HEK293 (cell line): ENCODE data around the gene PROK2.

Experiments
- CTCF ChIA-PET: fragments of 350-600 bp; formaldehyde crosslinking; extraction: SDS; loops from one replicate; lab custom pipeline; 2021; ENCODE audit warnings: antibody characterized with exemption; lab: Yijun Ruan, JAX
- POLR2A ChIA-PET: fragments of 300-600 bp; formaldehyde crosslinking; extraction: SDS; loops from one replicate; lab custom pipeline; 2020; ENCODE audit warnings: antibody characterized with exemption, inconsistent platforms; lab: Yijun Ruan, JAX
- H3K27ac ChIP-seq: fragments of 200-500 bp; sonication (Bioruptor generic); 2 replicates; pipeline ENCODE4 v1.5.1; 2014; ENCODE audit warnings: low read depth, low read length, control low read depth, inconsistent platforms; ENCODE audit errors: extremely low read depth
- H3K36me3 ChIP-seq, 2 experiments: fragments of 200-500 bp in 1 of 2; sonication (Bioruptor generic) in 1 of 2; 1 replicate in 1 of 2; 2 replicates in 1 of 2; pipeline ENCODE4 v1.5.1; 2014 to 2017; ENCODE audit warnings: inconsistent platforms in 2 of 2, low read length in 2 of 2; ENCODE audit not compliant: control insufficient read depth in 2 of 2, insufficient read depth in 1 of 2
- H3K4me1 ChIP-seq: fragments of 200-500 bp; sonication (Bioruptor generic); 2 replicates; pipeline ENCODE4 v1.5.1; 2014; ENCODE audit warnings: mild to moderate bottlenecking, low read length, inconsistent platforms; ENCODE audit not compliant: control insufficient read depth, insufficient read depth
- H3K4me3 ChIP-seq: 2 replicates; pipeline ENCODE4 v1.5.1; 2011; ENCODE audit warnings: low read depth, mild to moderate bottlenecking, control low read depth, low read length, moderate library complexity
- H3K9me3 ChIP-seq: fragments of 200-500 bp; sonication (Bioruptor generic); 2 replicates; pipeline ENCODE4 v1.5.1; 2014; ENCODE audit warnings: low read depth, low read length, inconsistent platforms; ENCODE audit not compliant: control insufficient read depth, insufficient read depth
- EGR2 ChIP-seq: fragments of 450-650 bp; formaldehyde crosslinking; IDR thresholded peaks from 2 replicates; pipeline ENCODE4 v1.5.1; 2016; ENCODE audit warnings: low read depth, missing biosample characterization, missing genetic modification characterization
- GLI4 ChIP-seq: fragments of 450-650 bp; formaldehyde crosslinking; IDR thresholded peaks from 2 replicates; pipeline ENCODE4 v1.5.1; 2016; ENCODE audit warnings: missing biosample characterization, missing genetic modification characterization
- GLIS2 ChIP-seq: fragments of 450-650 bp; formaldehyde crosslinking; IDR thresholded peaks from 2 replicates; pipeline ENCODE4 v1.5.1; 2016; ENCODE audit warnings: missing biosample characterization, missing genetic modification characterization
- PBX3 ChIP-seq: sonication (generic); formaldehyde crosslinking; IDR thresholded peaks from 2 replicates; pipeline ENCODE4 v1.8.1; 2022; ENCODE audit warnings: mild to moderate bottlenecking, moderate library complexity, missing genetic modification reagents
- SETDB1 ChIP-seq: IDR thresholded peaks from one replicate; pipeline ENCODE4 v1.6.1; 2017; ENCODE audit warnings: mild to moderate bottlenecking, low read length, moderate library complexity, mixed read lengths; ENCODE audit not compliant: insufficient read length
- SP2 ChIP-seq: fragments of 450-650 bp; formaldehyde crosslinking; IDR thresholded peaks from 2 replicates; pipeline ENCODE4 v1.5.1; 2016; ENCODE audit warnings: missing biosample characterization, missing genetic modification characterization
- WT1 ChIP-seq: fragments of 450-650 bp; formaldehyde crosslinking; IDR thresholded peaks from 2 replicates; pipeline ENCODE4 v1.5.1; 2016; ENCODE audit warnings: missing biosample characterization, missing genetic modification characterization
- YY1 ChIP-seq: fragments of 450-650 bp; formaldehyde crosslinking; IDR thresholded peaks from 2 replicates; pipeline ENCODE4 v1.5.1; 2018; ENCODE audit warnings: missing biosample characterization, missing genetic modification characterization
- ZFP3 ChIP-seq: fragments of 450-650 bp; formaldehyde crosslinking; IDR thresholded peaks from 2 replicates; pipeline ENCODE4 v1.5.1; 2016; ENCODE audit warnings: low read depth, missing biosample characterization, missing genetic modification characterization
- ZNF138 ChIP-seq: fragments of 450-650 bp; formaldehyde crosslinking; IDR thresholded peaks from 2 replicates; pipeline ENCODE4 v1.5.1; 2016; ENCODE audit warnings: missing biosample characterization, missing genetic modification characterization, borderline replicate concordance
- ZNF157 ChIP-seq: fragments of 450-650 bp; formaldehyde crosslinking; IDR thresholded peaks from 2 replicates; pipeline ENCODE4 v1.5.1; 2016; ENCODE audit warnings: missing biosample characterization, missing genetic modification characterization
- ZNF23 ChIP-seq: fragments of 450-650 bp; formaldehyde crosslinking; IDR thresholded peaks from 2 replicates; pipeline ENCODE4 v1.5.1; 2016; ENCODE audit warnings: missing biosample characterization, missing genetic modification characterization, borderline replicate concordance
- ZNF248 ChIP-seq: fragments of 450-650 bp; formaldehyde crosslinking; IDR thresholded peaks from 2 replicates; pipeline ENCODE4 v1.5.1; 2017; ENCODE audit warnings: missing biosample characterization, missing genetic modification characterization
- ZNF341 ChIP-seq: fragments of 450-650 bp; formaldehyde crosslinking; IDR thresholded peaks from 2 replicates; pipeline ENCODE4; 2016; ENCODE audit warnings: low read depth, missing biosample characterization, missing genetic modification characterization
- ZNF404 ChIP-seq: fragments of 450-650 bp; formaldehyde crosslinking; IDR thresholded peaks from 2 replicates; pipeline ENCODE4 v1.5.1; 2017; ENCODE audit warnings: missing biosample characterization, missing genetic modification characterization
- ZNF544 ChIP-seq: fragments of 450-650 bp; formaldehyde crosslinking; IDR thresholded peaks from 2 replicates; pipeline ENCODE4 v1.5.0; 2017; ENCODE audit warnings: missing biosample characterization, missing genetic modification characterization
- ZNF621 ChIP-seq: fragments of 450-650 bp; formaldehyde crosslinking; IDR thresholded peaks from 2 replicates; pipeline ENCODE4 v1.5.1; 2017; ENCODE audit warnings: missing biosample characterization, missing genetic modification characterization
- ZNF629 ChIP-seq: fragments of 450-650 bp; formaldehyde crosslinking; IDR thresholded peaks from 2 replicates; pipeline ENCODE4 v1.5.1; 2017; ENCODE audit warnings: missing biosample characterization, missing genetic modification characterization
- ZNF768 ChIP-seq: fragments of 450-650 bp; formaldehyde crosslinking; IDR thresholded peaks from 2 replicates; pipeline ENCODE4 v1.5.1; 2018; ENCODE audit warnings: missing biosample characterization, mild to moderate bottlenecking, missing genetic modification characterization
- ZSCAN23 ChIP-seq: fragments of 450-650 bp; formaldehyde crosslinking; IDR thresholded peaks from 2 replicates; pipeline ENCODE4 v1.5.1; 2016; ENCODE audit warnings: missing biosample characterization, missing genetic modification characterization
- TF ChIP-seq, protein P1 (sequence below): fragments of 450-650 bp; formaldehyde crosslinking; conservative IDR thresholded peaks from 2 replicates; pipeline ENCODE4 v1.5.1; 2016; ENCODE audit warnings: low read depth, missing biosample characterization, missing genetic modification characterization
- TF ChIP-seq, protein P2 (sequence below): fragments of 450-650 bp; formaldehyde crosslinking; IDR thresholded peaks from 2 replicates; pipeline ENCODE4 v1.5.1; 2017; ENCODE audit warnings: missing biosample characterization, missing genetic modification characterization
- TF ChIP-seq, protein P3 (sequence below): fragments of 450-650 bp; formaldehyde crosslinking; IDR thresholded peaks from 2 replicates; pipeline ENCODE4 v1.5.1; 2016; ENCODE audit warnings: missing biosample characterization, missing genetic modification characterization, low read depth
- TF ChIP-seq, protein P4 (sequence below): fragments of 450-650 bp; formaldehyde crosslinking; IDR thresholded peaks from 2 replicates; pipeline ENCODE4 v1.5.1; 2016; ENCODE audit warnings: missing biosample characterization, missing genetic modification characterization
- TF ChIP-seq, protein P5 (sequence below): fragments of 450-650 bp; formaldehyde crosslinking; IDR thresholded peaks from 2 replicates; pipeline ENCODE4 v1.5.1; 2017; ENCODE audit warnings: missing biosample characterization, missing genetic modification characterization

Gene PROK2

DNA sequence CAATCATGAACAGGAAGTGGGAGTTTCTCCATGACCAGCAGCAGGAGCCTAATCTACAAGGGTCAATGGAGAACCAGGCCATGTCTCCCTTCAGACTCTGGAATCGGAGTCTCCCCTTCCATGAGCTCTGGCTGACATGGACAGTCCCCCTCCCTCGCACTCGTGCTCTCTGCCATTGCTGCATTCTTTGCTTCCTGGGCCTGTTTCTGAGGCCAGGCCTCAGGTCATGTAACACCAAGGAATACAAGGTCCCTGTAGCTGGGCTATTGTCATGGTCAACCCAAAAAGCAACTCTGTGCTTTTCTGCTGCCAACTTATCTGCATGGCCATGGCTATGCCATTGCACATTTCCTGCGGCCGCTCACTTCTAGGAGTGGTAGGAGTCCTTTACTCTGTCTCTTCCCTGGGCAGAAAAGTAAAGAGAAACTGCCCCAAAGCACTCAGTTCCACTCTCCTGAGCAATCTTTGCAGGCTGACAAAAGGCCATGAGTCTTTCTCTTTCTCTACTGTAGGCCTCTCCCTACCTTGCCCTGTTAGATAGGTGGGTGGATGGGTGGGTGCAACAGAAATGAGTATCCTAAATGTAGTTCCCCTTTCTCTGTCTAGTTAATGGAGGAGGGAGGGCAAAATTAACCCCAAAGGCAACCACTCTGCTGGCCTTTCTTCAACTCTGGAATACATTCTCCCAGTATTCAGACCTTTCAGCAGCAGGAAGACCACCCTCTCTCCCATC is 40.8 kb upstream of the PROK2 start (continued):
- TF ChIP-seq, protein P1, sequence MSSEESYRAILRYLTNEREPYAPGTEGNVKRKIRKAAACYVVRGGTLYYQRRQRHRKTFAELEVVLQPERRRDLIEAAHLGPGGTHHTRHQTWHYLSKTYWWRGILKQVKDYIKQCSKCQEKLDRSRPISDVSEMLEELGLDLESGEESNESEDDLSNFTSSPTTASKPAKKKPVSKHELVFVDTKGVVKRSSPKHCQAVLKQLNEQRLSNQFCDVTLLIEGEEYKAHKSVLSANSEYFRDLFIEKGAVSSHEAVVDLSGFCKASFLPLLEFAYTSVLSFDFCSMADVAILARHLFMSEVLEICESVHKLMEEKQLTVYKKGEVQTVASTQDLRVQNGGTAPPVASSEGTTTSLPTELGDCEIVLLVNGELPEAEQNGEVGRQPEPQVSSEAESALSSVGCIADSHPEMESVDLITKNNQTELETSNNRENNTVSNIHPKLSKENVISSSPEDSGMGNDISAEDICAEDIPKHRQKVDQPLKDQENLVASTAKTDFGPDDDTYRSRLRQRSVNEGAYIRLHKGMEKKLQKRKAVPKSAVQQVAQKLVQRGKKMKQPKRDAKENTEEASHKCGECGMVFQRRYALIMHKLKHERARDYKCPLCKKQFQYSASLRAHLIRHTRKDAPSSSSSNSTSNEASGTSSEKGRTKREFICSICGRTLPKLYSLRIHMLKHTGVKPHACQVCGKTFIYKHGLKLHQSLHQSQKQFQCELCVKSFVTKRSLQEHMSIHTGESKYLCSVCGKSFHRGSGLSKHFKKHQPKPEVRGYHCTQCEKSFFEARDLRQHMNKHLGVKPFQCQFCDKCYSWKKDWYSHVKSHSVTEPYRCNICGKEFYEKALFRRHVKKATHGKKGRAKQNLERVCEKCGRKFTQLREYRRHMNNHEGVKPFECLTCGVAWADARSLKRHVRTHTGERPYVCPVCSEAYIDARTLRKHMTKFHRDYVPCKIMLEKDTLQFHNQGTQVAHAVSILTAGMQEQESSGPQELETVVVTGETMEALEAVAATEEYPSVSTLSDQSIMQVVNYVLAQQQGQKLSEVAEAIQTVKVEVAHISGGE (tag by site-specific recombination) = no peak
- TF ChIP-seq EGR2 (tag by site-specific recombination) = no peak
- TF ChIP-seq, protein P2, sequence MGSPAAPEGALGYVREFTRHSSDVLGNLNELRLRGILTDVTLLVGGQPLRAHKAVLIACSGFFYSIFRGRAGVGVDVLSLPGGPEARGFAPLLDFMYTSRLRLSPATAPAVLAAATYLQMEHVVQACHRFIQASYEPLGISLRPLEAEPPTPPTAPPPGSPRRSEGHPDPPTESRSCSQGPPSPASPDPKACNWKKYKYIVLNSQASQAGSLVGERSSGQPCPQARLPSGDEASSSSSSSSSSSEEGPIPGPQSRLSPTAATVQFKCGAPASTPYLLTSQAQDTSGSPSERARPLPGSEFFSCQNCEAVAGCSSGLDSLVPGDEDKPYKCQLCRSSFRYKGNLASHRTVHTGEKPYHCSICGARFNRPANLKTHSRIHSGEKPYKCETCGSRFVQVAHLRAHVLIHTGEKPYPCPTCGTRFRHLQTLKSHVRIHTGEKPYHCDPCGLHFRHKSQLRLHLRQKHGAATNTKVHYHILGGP (tag by site-specific recombination) = no peak
- TF ChIP-seq, protein P3, sequence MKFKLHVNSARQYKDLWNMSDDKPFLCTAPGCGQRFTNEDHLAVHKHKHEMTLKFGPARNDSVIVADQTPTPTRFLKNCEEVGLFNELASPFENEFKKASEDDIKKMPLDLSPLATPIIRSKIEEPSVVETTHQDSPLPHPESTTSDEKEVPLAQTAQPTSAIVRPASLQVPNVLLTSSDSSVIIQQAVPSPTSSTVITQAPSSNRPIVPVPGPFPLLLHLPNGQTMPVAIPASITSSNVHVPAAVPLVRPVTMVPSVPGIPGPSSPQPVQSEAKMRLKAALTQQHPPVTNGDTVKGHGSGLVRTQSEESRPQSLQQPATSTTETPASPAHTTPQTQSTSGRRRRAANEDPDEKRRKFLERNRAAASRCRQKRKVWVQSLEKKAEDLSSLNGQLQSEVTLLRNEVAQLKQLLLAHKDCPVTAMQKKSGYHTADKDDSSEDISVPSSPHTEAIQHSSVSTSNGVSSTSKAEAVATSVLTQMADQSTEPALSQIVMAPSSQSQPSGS (tag by site-specific recombination) = no peak
- no peak for TF ChIP-seq GLIS2 (tag by site-specific recombination)
- no peak for TF ChIP-seq ZNF248 (tag by site-specific recombination)
- TF ChIP-seq ZNF768 (tag by site-specific recombination) = no peak

DNA sequence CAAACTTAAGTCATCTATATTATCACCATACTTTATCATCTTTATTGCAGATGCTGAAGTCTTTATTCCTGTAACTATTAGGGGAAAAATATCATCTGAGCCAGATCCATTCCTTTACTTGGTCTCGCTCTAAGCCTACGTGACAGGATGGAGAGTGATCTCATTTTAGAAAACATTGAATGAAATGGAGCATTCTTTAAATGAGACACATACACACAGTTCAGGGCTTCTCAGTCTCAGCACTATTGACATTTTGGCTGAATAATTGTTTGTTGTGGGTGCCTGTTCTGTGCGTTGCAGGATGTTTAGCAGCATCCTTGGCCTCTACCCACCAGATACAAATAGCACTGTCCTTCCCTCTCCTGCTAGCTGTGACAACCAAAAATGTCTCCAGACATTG is 36.2 kb upstream of the PROK2 start:
- TF ChIP-seq, protein P4, sequence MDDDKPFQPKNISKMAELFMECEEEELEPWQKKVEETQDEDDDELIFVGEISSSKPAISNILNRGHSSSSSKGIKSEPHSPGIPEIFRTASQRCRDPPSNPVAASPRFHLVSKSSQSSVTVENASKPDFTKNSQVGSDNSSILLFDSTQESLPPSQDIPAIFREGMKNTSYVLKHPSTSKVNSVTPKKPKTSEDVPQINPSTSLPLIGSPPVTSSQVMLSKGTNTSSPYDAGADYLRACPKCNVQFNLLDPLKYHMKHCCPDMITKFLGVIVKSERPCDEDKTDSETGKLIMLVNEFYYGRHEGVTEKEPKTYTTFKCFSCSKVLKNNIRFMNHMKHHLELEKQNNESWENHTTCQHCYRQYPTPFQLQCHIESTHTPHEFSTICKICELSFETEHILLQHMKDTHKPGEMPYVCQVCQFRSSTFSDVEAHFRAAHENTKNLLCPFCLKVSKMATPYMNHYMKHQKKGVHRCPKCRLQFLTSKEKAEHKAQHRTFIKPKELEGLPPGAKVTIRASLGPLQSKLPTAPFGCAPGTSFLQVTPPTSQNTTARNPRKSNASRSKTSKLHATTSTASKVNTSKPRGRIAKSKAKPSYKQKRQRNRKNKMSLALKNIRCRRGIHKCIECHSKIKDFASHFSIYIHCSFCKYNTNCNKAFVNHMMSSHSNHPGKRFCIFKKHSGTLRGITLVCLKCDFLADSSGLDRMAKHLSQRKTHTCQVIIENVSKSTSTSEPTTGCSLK (tag by site-specific recombination) = no peak
- TF ChIP-seq ZNF138 (tag by site-specific recombination) = no peak
- TF ChIP-seq PBX3 (CRISPR knock-in tag) = no peak
- no peak for TF ChIP-seq SETDB1
- TF ChIP-seq WT1 (tag by site-specific recombination) = no peak
- TF ChIP-seq ZNF341 (tag by site-specific recombination) = no peak
- TF ChIP-seq ZNF157 (tag by site-specific recombination) = no peak
- no peak for TF ChIP-seq YY1 (tag by site-specific recombination)
- TF ChIP-seq, protein P5, sequence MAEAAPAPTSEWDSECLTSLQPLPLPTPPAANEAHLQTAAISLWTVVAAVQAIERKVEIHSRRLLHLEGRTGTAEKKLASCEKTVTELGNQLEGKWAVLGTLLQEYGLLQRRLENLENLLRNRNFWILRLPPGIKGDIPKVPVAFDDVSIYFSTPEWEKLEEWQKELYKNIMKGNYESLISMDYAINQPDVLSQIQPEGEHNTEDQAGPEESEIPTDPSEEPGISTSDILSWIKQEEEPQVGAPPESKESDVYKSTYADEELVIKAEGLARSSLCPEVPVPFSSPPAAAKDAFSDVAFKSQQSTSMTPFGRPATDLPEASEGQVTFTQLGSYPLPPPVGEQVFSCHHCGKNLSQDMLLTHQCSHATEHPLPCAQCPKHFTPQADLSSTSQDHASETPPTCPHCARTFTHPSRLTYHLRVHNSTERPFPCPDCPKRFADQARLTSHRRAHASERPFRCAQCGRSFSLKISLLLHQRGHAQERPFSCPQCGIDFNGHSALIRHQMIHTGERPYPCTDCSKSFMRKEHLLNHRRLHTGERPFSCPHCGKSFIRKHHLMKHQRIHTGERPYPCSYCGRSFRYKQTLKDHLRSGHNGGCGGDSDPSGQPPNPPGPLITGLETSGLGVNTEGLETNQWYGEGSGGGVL = no peak
- TF ChIP-seq ZSCAN23 (tag by site-specific recombination) = no peak
- no peak for TF ChIP-seq GLI4 (tag by site-specific recombination)
- no peak for TF ChIP-seq ZNF621 (tag by site-specific recombination)
- TF ChIP-seq ZNF404 (tag by site-specific recombination) = no peak
- TF ChIP-seq SP2 = no peak
- no peak for TF ChIP-seq ZNF23 (tag by site-specific recombination)
- no peak for TF ChIP-seq ZNF544 (tag by site-specific recombination)
- TF ChIP-seq ZNF629 (tag by site-specific recombination) = no peak
- TF ChIP-seq ZFP3 (tag by site-specific recombination) = no peak
- CTCF ChIA-PET = no interaction called here

More for the DNA sequence above, 36.2 kb upstream of the PROK2 start:
- no peak overlapping the region for H3K27ac ChIP-seq
- H3K4me1 ChIP-seq = no peaks in the 10 kb centered on the region
- no peaks in the 10 kb centered on the region for H3K9me3 ChIP-seq
- no peaks in the 10 kb centered on the region for H3K36me3 ChIP-seq
- POLR2A ChIA-PET = no interaction called here
- H3K4me3 ChIP-seq = no peak overlapping the region
